A375 (cell line): ENCODE data around the gene ZGLP1. TPM values are rescaled to one million over a fixed set of nuclear protein-coding genes. Genes with fewer than 3 reads are reported as not detected.

ENCODE experiments used
- small RNA-seq: library from RNA; depleted of rRNA; stranded (forward); fragments of <200 nt; gene quantifications from one replicate; pipeline ENCODE3, GENCODE V24; 2014
- total RNA-seq: library from RNA; depleted of rRNA; stranded (reverse); fragments of >200 nt; shearing (Covaris generic); gene quantifications from 2 replicates; pipeline ENCODE4 v1.2.3, GENCODE V29; 2014; rRNA removed

The ZGLP1 gene
- total RNA-seq: 1.0 and 2.4 TPM in 2 replicates

GRCh38 chr19:10309423-10309822 is at the start of gene ZGLP1:
ZGLP1 (minus strand) TSS chr19:10309815.

GRCh38 chr19:10339380-10339960 is 29.9 kb upstream of the ZGLP1 start, which contains the start of gene ICAM3:
ICAM3 (minus strand) TSS chr19:10339624; CDS start chr19:10339614, 10 bp downstream.

GRCh38 chr19:10332965-10333757 is 23.5 kb upstream of the ZGLP1 start, which contains the start of gene RAVER1:
RAVER1 (minus strand) TSS chr19:10333529; CDS start chr19:10333507, 22 bp downstream.

DNA sequence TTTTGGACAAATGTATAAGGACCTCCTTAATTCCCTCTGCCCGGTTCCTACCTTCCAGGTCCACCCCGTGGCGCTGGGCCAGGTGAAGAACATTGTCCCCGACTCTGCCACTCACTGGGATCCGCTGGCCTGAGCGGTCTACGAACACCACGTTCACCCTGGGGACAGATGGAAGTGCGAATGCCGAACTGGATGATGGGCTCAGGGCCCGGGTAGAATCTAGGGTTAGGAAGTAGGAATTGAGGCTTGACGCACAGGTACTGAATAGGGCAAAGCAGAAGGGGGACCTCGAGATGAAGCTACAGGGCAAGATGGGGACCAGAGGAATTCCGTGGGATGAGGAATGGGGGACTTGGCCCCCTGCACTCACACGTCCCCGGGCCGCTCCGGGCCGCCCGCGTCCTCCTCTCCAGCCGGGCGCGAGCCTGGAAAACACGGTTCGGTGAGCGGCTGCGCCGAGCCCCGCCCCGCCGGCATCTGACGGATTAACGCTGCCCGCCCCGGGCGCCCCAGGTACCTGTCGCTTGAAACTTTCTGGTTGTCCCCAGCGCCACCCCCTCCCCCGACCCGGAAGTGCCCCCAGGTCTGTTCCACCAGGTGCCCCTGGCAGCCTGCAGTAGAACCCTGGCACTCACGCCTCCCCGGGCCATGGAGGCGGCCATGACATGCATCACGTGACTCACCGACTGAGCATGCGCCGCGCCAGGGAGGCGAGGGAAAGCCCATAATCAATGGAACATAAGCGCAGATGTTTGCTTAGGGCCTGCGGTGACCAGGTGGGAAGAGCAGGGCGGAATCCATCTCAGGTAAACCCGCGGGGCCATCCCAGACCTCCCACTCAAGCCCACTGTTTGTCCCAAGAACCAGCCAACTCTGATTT is 6.0 kb upstream of the ZGLP1 start, which contains the start of gene FDX2:
TSS of gene FDX2 (minus strand) at position 681 of the 880 bp plus-strand sequence. CDS start at position 662, 19 bp downstream.

GRCh38 chr19:10289836-10290356 is 19.7 kb downstream of the ZGLP1 start, which contains the start of gene ICAM5:
ICAM5 (plus strand) TSS chr19:10289952; CDS start chr19:10290044, 92 bp downstream.

DNA sequence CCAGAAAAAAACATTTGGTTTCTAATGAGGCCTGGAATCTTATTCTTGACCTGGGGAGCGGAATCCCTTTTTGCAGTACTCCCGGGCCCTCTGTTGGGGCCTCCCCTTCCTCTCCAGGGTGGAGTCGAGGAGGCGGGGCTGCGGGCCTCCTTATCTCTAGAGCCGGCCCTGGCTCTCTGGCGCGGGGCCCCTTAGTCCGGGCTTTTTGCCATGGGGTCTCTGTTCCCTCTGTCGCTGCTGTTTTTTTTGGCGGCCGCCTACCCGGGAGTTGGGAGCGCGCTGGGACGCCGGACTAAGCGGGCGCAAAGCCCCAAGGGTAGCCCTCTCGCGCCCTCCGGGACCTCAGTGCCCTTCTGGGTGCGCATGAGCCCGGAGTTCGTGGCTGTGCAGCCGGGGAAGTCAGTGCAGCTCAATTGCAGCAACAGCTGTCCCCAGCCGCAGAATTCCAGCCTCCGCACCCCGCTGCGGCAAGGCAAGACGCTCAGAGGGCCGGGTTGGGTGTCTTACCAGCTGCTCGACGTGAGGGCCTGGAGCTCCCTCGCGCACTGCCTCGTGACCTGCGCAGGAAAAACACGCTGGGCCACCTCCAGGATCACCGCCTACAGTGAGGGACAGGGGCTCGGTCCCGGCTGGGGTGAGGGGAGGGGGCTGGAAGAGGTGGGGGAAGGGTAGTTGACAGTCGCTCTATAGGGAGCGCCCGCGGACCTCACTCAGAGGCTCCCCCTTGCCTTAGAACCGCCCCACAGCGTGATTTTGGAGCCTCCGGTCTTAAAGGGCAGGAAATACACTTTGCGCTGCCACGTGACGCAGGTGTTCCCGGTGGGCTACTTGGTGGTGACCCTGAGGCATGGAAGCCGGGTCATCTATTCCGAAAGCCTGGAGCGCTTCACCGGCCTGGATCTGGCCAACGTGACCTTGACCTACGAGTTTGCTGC is 22.5 kb downstream of the ZGLP1 start, which contains the start of gene ICAM4:
TSS of gene ICAM4 (plus strand) at position 153 of the 935 bp plus-strand sequence. CDS start at position 211, 58 bp downstream.

GRCh38 chr19:10270616-10271394 is 38.8 kb downstream of the ZGLP1 start, which contains the start of gene ICAM1:
ICAM1 (plus strand) TSS chr19:10271120; CDS start chr19:10271160, 40 bp downstream.

Small RNA genes lying within 50 kb of the gene (small RNA-seq; reads per million reads assigned to genes)
- gene AC011511.1 (not detected), gene AC011511.4 (not detected)

Other genes starting within 250 kb of the ZGLP1 start
- gene SHFL, start 223.5 kb downstream of the ZGLP1 start, total RNA-seq: 25.4 and 28.4 TPM in 2 replicates
- gene ANGPTL6, start 207.1 kb downstream of the ZGLP1 start, total RNA-seq: 0.34 and 0.94 TPM in 2 replicates
- 119 and 135 TPM in 2 replicates for gene PPAN, start 203.5 kb downstream of the ZGLP1 start, total RNA-seq
- 20.8 and 21.1 TPM in 2 replicates for gene P2RY11, start 198.1 kb downstream of the ZGLP1 start, total RNA-seq
- gene EIF3G, start 189.9 kb downstream of the ZGLP1 start, total RNA-seq: 698 and 733 TPM in 2 replicates
- gene DNMT1, start 114.9 kb downstream of the ZGLP1 start, total RNA-seq: 221 and 236 TPM in 2 replicates
- 18.5 and 21.3 TPM in 2 replicates for gene S1PR2, start 78.5 kb downstream of the ZGLP1 start, total RNA-seq
- 144 and 170 TPM in 2 replicates for gene MRPL4, start 57.6 kb downstream of the ZGLP1 start, total RNA-seq
- 24.8 and 28.8 TPM in 2 replicates for gene ICAM1, start 38.7 kb downstream of the ZGLP1 start, total RNA-seq
- 0.30 and 0.58 TPM in 2 replicates for gene ICAM4, start 22.9 kb downstream of the ZGLP1 start, total RNA-seq
- 20.3 TPM in 2 replicates for gene ICAM5, start 19.9 kb downstream of the ZGLP1 start, total RNA-seq
- 38.9 and 43.2 TPM in 2 replicates for gene FDX2, start 6.2 kb upstream of the ZGLP1 start, total RNA-seq
- gene RAVER1, start 23.7 kb upstream of the ZGLP1 start, total RNA-seq: 40.7 and 50.4 TPM in 2 replicates
- gene ICAM3, start 29.8 kb upstream of the ZGLP1 start, total RNA-seq: 12.8 and 19.7 TPM in 2 replicates
- gene TYK2, start 70.8 kb upstream of the ZGLP1 start, total RNA-seq: 141 and 161 TPM in 2 replicates
- 639 and 659 TPM in 2 replicates for gene CDC37, start 93.7 kb upstream of the ZGLP1 start, total RNA-seq
- gene PDE4A, start 110.7 kb upstream of the ZGLP1 start, total RNA-seq: 4.5 and 4.9 TPM in 2 replicates
- gene KEAP1, start 193.5 kb upstream of the ZGLP1 start, total RNA-seq: 69.0 and 75.7 TPM in 2 replicates
- 1.9 and 3.9 TPM in 2 replicates for gene S1PR5, start 207.6 kb upstream of the ZGLP1 start, total RNA-seq
- 49.4 and 49.9 TPM in 2 replicates for gene ATG4D, start 234.1 kb upstream of the ZGLP1 start, total RNA-seq